Liver (tissue), 3 donors: Measurements from ENCODE around the gene TPCN1.

Experiments
- CTCF ChIP-seq: fragments of 150-350 bp; IDR thresholded peaks from 2 replicates; pipeline ENCODE4 v1.5.1; 2017; ENCODE audit warnings: improper control_type of control experiment, low read depth, low read length; ENCODE audit not compliant: missing input control
- TAF1 ChIP-seq: conservative IDR thresholded peaks from 2 replicates; pipeline ENCODE4 v1.6.1; 2016; ENCODE audit warnings: antibody characterized with exemption, mild to moderate bottlenecking
- donor health status: healthy.
- donor health status: healthy.

GRCh38 chr12:113189361-113189760 is 31.9 kb upstream of the TPCN1 start:
- TF ChIP-seq CTCF (no peak), TAF1 (no peak)
